ENCODE data around the gene PRAC2. TPM values are rescaled to one million over a fixed set of nuclear protein-coding genes. Genes with fewer than 3 reads are reported as not detected.

Gene PRAC2
- polyA plus RNA-seq (2012; ENCODE audit: insufficient read length, low read depth): not detected

- no peak for TF ChIP-seq POLR2AphosphoS5 (IDR thresholded peaks at IDR 0.05; ENCODE audit: low read depth, low read length)
- TF ChIP-seq TAF1 (IDR thresholded peaks at IDR 0.05; ENCODE audit: borderline replicate concordance, insufficient read depth, low read length): no peak
- TF ChIP-seq REST (IDR thresholded peaks at IDR 0.05; ENCODE audit: insufficient read depth in 1 of 2, low read depth in 2 of 2, low read length in 2 of 2): no peak
- no peak for TF ChIP-seq SIN3A (IDR thresholded peaks at IDR 0.05; ENCODE audit: borderline replicate concordance, insufficient read depth, low read length)
- no peak for TF ChIP-seq FOXP2 (optimal IDR thresholded peaks at IDR 0.05; ENCODE audit: borderline replicate concordance, extremely low read depth, extremely low read length, insufficient read depth)
Measured at GRCh38 chr17:48722915-48723422, at the start of gene PRAC2. TSS of gene PRAC2 (plus strand) at chr17:48723185. CDS start at chr17:48724411, 1,226 bp downstream.

GRCh38 chr17:48676963-48677558, 45.9 kb upstream of the PRAC2 start:
- TF ChIP-seq SIN3A (IDR thresholded peaks at IDR 0.05; ENCODE audit: borderline replicate concordance, insufficient read depth, low read length) (no peak), POLR2AphosphoS5 (IDR thresholded peaks at IDR 0.05; ENCODE audit: low read depth, low read length) (no peak), TAF1 (IDR thresholded peaks at IDR 0.05; ENCODE audit: borderline replicate concordance, insufficient read depth, low read length) (no peak), REST (IDR thresholded peaks at IDR 0.05; ENCODE audit: insufficient read depth in 1 of 2, low read depth in 2 of 2, low read length in 2 of 2) (no peak), FOXP2 (optimal IDR thresholded peaks at IDR 0.05; ENCODE audit: borderline replicate concordance, extremely low read depth, extremely low read length, insufficient read depth) (no peak)

GRCh38 chr17:48678141-48678971, 44.6 kb upstream of the PRAC2 start:
- no peak for TF ChIP-seq FOXP2 (optimal IDR thresholded peaks at IDR 0.05; ENCODE audit: borderline replicate concordance, extremely low read depth, extremely low read length, insufficient read depth)
- no peak for TF ChIP-seq POLR2AphosphoS5 (IDR thresholded peaks at IDR 0.05; ENCODE audit: low read depth, low read length)
- no peak for TF ChIP-seq SIN3A (IDR thresholded peaks at IDR 0.05; ENCODE audit: borderline replicate concordance, insufficient read depth, low read length)
- no peak for TF ChIP-seq TAF1 (IDR thresholded peaks at IDR 0.05; ENCODE audit: borderline replicate concordance, insufficient read depth, low read length)
- no peak for TF ChIP-seq REST (IDR thresholded peaks at IDR 0.05; ENCODE audit: insufficient read depth in 1 of 2, low read depth in 2 of 2, low read length in 2 of 2)

GRCh38 chr17:48679385-48680096, 43.4 kb upstream of the PRAC2 start:
- TF ChIP-seq POLR2AphosphoS5 (IDR thresholded peaks at IDR 0.05; ENCODE audit: low read depth, low read length): no peak
- no peak for TF ChIP-seq SIN3A (IDR thresholded peaks at IDR 0.05; ENCODE audit: borderline replicate concordance, insufficient read depth, low read length)
- no peak for TF ChIP-seq REST (IDR thresholded peaks at IDR 0.05; ENCODE audit: insufficient read depth in 1 of 2, low read depth in 2 of 2, low read length in 2 of 2)
- no peak for TF ChIP-seq FOXP2 (optimal IDR thresholded peaks at IDR 0.05; ENCODE audit: borderline replicate concordance, extremely low read depth, extremely low read length, insufficient read depth)
